B cell (primary cell): ENCODE results near the gene KIF7. TPM values are rescaled to one million over a fixed set of nuclear protein-coding genes. Genes with fewer than 3 reads are reported as not detected.
"Not testable (repeated sequence)": the region's sequence is repeated elsewhere in the genome, so short reads cannot be mapped to it uniquely, and the experiment has no call there.

Experiments
- ATAC-seq: fragments of 200-7000 bp; cut with Tn5 transposase; one replicate; pipeline ENCODE4 v1.10.0; 2021; ENCODE audit warnings: low read depth, mild to moderate bottlenecking, moderate number of reproducible peaks, moderate library complexity
- CTCF ChIA-PET: fragments of 350-600 bp; sonication (Branson Sonifier 250); formaldehyde crosslinking; loops from one replicate; lab custom pipeline; 2021; ENCODE audit warnings: antibody characterized with exemption, inconsistent platforms; lab: Charles Lee
- POLR2A ChIA-PET: fragments of 350-600 bp; sonication (Branson Sonifier 250); formaldehyde crosslinking; loops from one replicate; lab custom pipeline; 2021; ENCODE audit warnings: antibody characterized with exemption; lab: Charles Lee
- DNase-seq: peaks from one replicate; pipeline ENCODE4 v3.0.0; 2013
- H2AFZ ChIP-seq: 2 replicates; pipeline ENCODE4 v1.6.1; 2012; ENCODE audit warnings: mild to moderate bottlenecking, low read depth, low read length; ENCODE audit not compliant: insufficient read depth, poor library complexity, severe bottlenecking
- H3K27ac ChIP-seq, 2 donors: 1 replicate in 1 of 2; 2 replicates in 1 of 2; pipeline ENCODE4 v1.5.1; 2012 to 2013; ENCODE audit warnings: low read length in 2 of 2, mild to moderate bottlenecking in 2 of 2, moderate library complexity in 1 of 2
- H3K27me3 ChIP-seq, 4 experiments: fragments of 200-600 bp in 1 of 4; sonication (generic) in 1 of 4; replicated peaks in 1 of 4; 1 replicate in 2 of 4; 2 replicates in 2 of 4; pipeline versions ENCODE4 v1.6.1 to v1.7.0; 2013 to 2016; ENCODE audit warnings: low read length in 3 of 4, mild to moderate bottlenecking in 2 of 4, mixed read lengths in 1 of 4, moderate library complexity in 1 of 4; ENCODE audit not compliant: insufficient read depth in 4 of 4, control insufficient read depth in 3 of 4; ENCODE audit errors: control extremely low read depth in 1 of 4
- H3K36me3 ChIP-seq, 2 experiments: replicated peaks in 1 of 2; 1 replicate in 1 of 2; 2 replicates in 1 of 2; pipeline versions ENCODE4 v1.6.1 to v1.7.1; 2013; ENCODE audit warnings: low read length in 1 of 2; ENCODE audit not compliant: insufficient read depth in 2 of 2, control insufficient read depth in 1 of 2; ENCODE audit errors: control extremely low read depth in 1 of 2, extremely low read depth in 1 of 2
- H3K4me1 ChIP-seq, 2 donors: fragments of 200-600 bp in 1 of 2; sonication (generic) in 1 of 2; 1 replicate in 1 of 2; 2 replicates in 1 of 2; pipeline versions ENCODE4 v1.5.1 to v1.6.1; 2013 to 2017; ENCODE audit warnings: low read length in 2 of 2; ENCODE audit not compliant: control insufficient read depth in 2 of 2, insufficient read depth in 2 of 2
- H3K4me2 ChIP-seq: replicated peaks from 2 replicates; pipeline ENCODE3; 2012; ENCODE audit warnings: mild to moderate bottlenecking, low read depth, low read length; ENCODE audit not compliant: poor library complexity, severe bottlenecking
- H3K4me3 ChIP-seq, 5 experiments: fragments of 200-600 bp in 1 of 5; sonication (generic) in 1 of 5; 1 replicate in 3 of 5; 2 replicates in 2 of 5; pipeline versions ENCODE4 v1.5.1 to v1.7.0; 2011 to 2016; ENCODE audit warnings: low read length in 4 of 5, mild to moderate bottlenecking in 4 of 5, low read depth in 2 of 5, control low read depth in 1 of 5, moderate library complexity in 1 of 5; ENCODE audit not compliant: insufficient read depth in 1 of 5; ENCODE audit errors: control extremely low read depth in 1 of 5, extremely low read depth in 1 of 5
- H3K79me2 ChIP-seq: fragments of 200-600 bp; sonication (generic); one replicate; pipeline ENCODE4 v1.6.0; 2016; ENCODE audit warnings: low read length; ENCODE audit not compliant: control insufficient read depth, insufficient read depth
- H3K9ac ChIP-seq: fragments of 200-600 bp; sonication (generic); 2 replicates; pipeline ENCODE4 v1.6.1; 2017; ENCODE audit warnings: mild to moderate bottlenecking, low read length, moderate library complexity
- H3K9me3 ChIP-seq, 3 donors: one replicate each; pipeline versions ENCODE4 v1.6.1 to v1.7.1; 2013; ENCODE audit warnings: low read length in 2 of 3; ENCODE audit not compliant: control insufficient read depth in 2 of 3, insufficient read depth in 1 of 3; ENCODE audit errors: control extremely low read depth in 1 of 3
- H4K20me1 ChIP-seq: 2 replicates; pipeline ENCODE4 v1.6.0; 2012; ENCODE audit warnings: mild to moderate bottlenecking, low read length; ENCODE audit not compliant: insufficient read depth, control insufficient read depth, poor library complexity, severe bottlenecking
- H3K27ac Mint-ChIP-seq: one replicate; pipeline ENCODE4 v1.8.0; 2021; ENCODE audit warnings: mixed read lengths
- H3K27me3 Mint-ChIP-seq: one replicate; pipeline ENCODE4 v1.8.0; 2021; ENCODE audit warnings: mixed read lengths
- H3K4me1 Mint-ChIP-seq: one replicate; pipeline ENCODE4 v1.8.0; 2021; ENCODE audit warnings: mixed read lengths
- H3K4me3 Mint-ChIP-seq: one replicate; pipeline ENCODE4 v1.8.0; 2021; ENCODE audit warnings: mixed read lengths
- H3K9me3 Mint-ChIP-seq: one replicate; pipeline ENCODE4 v1.8.0; 2022; ENCODE audit warnings: mixed read lengths; ENCODE audit not compliant: insufficient read depth
- EZH2 ChIP-seq: IDR thresholded peaks from 2 replicates; pipeline ENCODE4 v1.6.1; 2012; ENCODE audit warnings: borderline replicate concordance, low read depth, mild to moderate bottlenecking, moderate library complexity, low read length; ENCODE audit not compliant: insufficient read depth, poor library complexity, severe bottlenecking
- WGBS: methylation state at CpG from one replicate; pipeline ENCODE4 v1.1.5; 2013; ENCODE audit warnings: missing lambda C conversion rate; ENCODE audit not compliant: insufficient coverage; 5-methylcytosine and 5-hydroxymethylcytosine counted together
- intact Hi-C: fragments of 100-400 bp; cut with micrococcal nuclease; formaldehyde crosslinking; loops from one replicate; pipeline ENCODE4 v1.10.0; 2022
- polyA plus RNA-seq: library from polyadenylated mRNA; depleted of rRNA; stranded (reverse); fragments of >200 nt; gene quantifications from 2 replicates; pipeline ENCODE4 v1.2.3, GENCODE V29; 2012
- total RNA-seq, 2 donors: library from RNA; stranded (reverse); fragments of 120-200 nt in 1 of 2; gene quantifications; 1 replicate in 1 of 2; 2 replicates in 1 of 2; pipeline versions ENCODE4 v1.2.3 to v1.2.4, GENCODE V29; 2013 to 2022
- TF ChIP-seq, protein P1 (sequence below): fragments of 200-600 bp; IDR thresholded peaks from one replicate; pipeline ENCODE4 v1.8.0; 2022; ENCODE audit warnings: antibody characterized with exemption, mild to moderate bottlenecking

The KIF7 gene
- total and polyA plus RNA-seq, 2 donors (not counting 1 experiment from before 2014, with no cell fraction given) = not detected

- H3K27ac ChIP-seq = no peak overlapping the region
- ATAC-seq (no peak), DNase-seq (no peak)
- H2AFZ ChIP-seq = no peak overlapping the region
- H3K9ac ChIP-seq = no peak overlapping the region
- 96% methylated on average over 4 of the region's 4 CpGs for WGBS
- no peak overlapping the region for H3K4me3 Mint-ChIP-seq
- ChIA-PET POLR2A (no interaction called here), CTCF (no interaction called here)
- H3K27me3 Mint-ChIP-seq = no peaks in the 10 kb centered on the region
- H3K27me3 ChIP-seq = no peaks in the 10 kb centered on the region
- H3K36me3 ChIP-seq = no peaks in the 10 kb centered on the region
- H3K79me2 ChIP-seq = no peaks in the 10 kb centered on the region
- no peaks in the 10 kb centered on the region for H3K9me3 Mint-ChIP-seq
- no peaks in the 10 kb centered on the region for H3K4me1 Mint-ChIP-seq
- H3K4me2 ChIP-seq = no peak overlapping the region
- TF ChIP-seq EZH2 = no peak
- TF ChIP-seq, protein P1, sequence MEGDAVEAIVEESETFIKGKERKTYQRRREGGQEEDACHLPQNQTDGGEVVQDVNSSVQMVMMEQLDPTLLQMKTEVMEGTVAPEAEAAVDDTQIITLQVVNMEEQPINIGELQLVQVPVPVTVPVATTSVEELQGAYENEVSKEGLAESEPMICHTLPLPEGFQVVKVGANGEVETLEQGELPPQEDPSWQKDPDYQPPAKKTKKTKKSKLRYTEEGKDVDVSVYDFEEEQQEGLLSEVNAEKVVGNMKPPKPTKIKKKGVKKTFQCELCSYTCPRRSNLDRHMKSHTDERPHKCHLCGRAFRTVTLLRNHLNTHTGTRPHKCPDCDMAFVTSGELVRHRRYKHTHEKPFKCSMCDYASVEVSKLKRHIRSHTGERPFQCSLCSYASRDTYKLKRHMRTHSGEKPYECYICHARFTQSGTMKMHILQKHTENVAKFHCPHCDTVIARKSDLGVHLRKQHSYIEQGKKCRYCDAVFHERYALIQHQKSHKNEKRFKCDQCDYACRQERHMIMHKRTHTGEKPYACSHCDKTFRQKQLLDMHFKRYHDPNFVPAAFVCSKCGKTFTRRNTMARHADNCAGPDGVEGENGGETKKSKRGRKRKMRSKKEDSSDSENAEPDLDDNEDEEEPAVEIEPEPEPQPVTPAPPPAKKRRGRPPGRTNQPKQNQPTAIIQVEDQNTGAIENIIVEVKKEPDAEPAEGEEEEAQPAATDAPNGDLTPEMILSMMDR = no peak
- no peaks in the 10 kb centered on the region for H3K9me3 ChIP-seq
- no peak overlapping the region for H3K4me3 ChIP-seq
- H3K4me1 ChIP-seq = no peaks in the 10 kb centered on the region
- intact Hi-C loops = no loop called here
- H3K27ac Mint-ChIP-seq = no peak overlapping the region
- H4K20me1 ChIP-seq = no peaks in the 10 kb centered on the region
Measured at GRCh38 chr15:89587955-89588354, 67.3 kb downstream of the KIF7 start.

DNA sequence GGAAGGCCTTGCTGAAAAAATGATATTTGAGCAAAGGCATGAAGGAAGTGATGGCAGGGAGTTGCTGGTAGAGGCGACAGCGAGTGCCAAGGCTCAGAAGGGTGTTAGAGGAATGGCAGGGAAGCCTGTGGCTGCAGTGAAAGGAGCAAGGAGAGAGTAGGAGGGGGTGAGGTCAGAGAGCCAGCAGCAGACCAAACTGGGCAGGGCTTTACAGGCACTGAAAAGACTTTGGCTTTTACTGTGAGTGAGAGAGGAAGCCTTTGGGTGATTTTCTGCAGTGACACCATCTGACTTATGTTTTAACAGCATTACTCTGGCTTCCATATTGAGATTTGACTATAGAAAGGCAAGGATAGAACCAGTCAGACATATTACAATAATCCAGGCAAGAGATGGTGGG, 68.6 kb downstream of the KIF7 start:
- Histone ChIP-seq H3K4me1 (no peaks in the 10 kb centered on the region), H3K27me3 (no peaks in the 10 kb centered on the region), H3K36me3 (no peaks in the 10 kb centered on the region), H3K4me3 (no peak overlapping the region), H3K9ac (no peak overlapping the region), H4K20me1 (no peaks in the 10 kb centered on the region), H3K4me2 (no peak overlapping the region), H3K79me2 (no peaks in the 10 kb centered on the region), H2AFZ (peak overlapping the region; percentile 43), H3K9me3 (no peaks in the 10 kb centered on the region), H3K27ac (no peak overlapping the region)
- 100% methylated on average over 2 of the region's 2 CpGs for WGBS
- no peak for DNase-seq
- H3K9me3 Mint-ChIP-seq = no peaks in the 10 kb centered on the region
- no peak overlapping the region for H3K27ac Mint-ChIP-seq
- CTCF ChIA-PET = no interaction called here
- ATAC-seq = no peak
- POLR2A ChIA-PET = no interaction called here
- H3K4me1 Mint-ChIP-seq = no peaks in the 10 kb centered on the region
- intact Hi-C loops = no loop called here
- no peak overlapping the region for H3K4me3 Mint-ChIP-seq
- TF ChIP-seq, protein P1 = no peak
- TF ChIP-seq EZH2 = no peak
- no peaks in the 10 kb centered on the region for H3K27me3 Mint-ChIP-seq

- H3K9me3 Mint-ChIP-seq, H3K4me3 ChIP-seq, H3K27ac Mint-ChIP-seq, H4K20me1 ChIP-seq, H3K4me2 ChIP-seq, POLR2A ChIA-PET, intact Hi-C loops, H3K9me3 ChIP-seq, H3K27me3 Mint-ChIP-seq, CTCF ChIA-PET, H3K27me3 ChIP-seq, H3K9ac ChIP-seq, H3K27ac ChIP-seq, DNase-seq, H3K4me1 ChIP-seq, H3K4me3 Mint-ChIP-seq, H2AFZ ChIP-seq, ATAC-seq, H3K4me1 Mint-ChIP-seq, H3K36me3 ChIP-seq: not testable (repeated sequence)
- peaks cover 16% of the 10 kb centered on the region for H3K79me2 ChIP-seq
- 100% methylated on average over 1 of the region's 2 CpGs for WGBS
Measured at GRCh38 chr15:89580747-89581146, 74.5 kb downstream of the KIF7 start.
